Astrocyte (in vitro differentiated cells and primary cell): Measurements from ENCODE around the gene GDF15.

Source experiments
- CTCF ChIP-seq: IDR thresholded peaks from 2 replicates; pipeline ENCODE4 v1.5.1; 2011; ENCODE audit warnings: low read depth, mild to moderate bottlenecking, inconsistent platforms, low read length, moderate library complexity; ENCODE audit not compliant: insufficient read depth
- EZH2 ChIP-seq: IDR thresholded peaks from 2 replicates; pipeline ENCODE4 v1.6.1; 2012; ENCODE audit warnings: mild to moderate bottlenecking, low read length, inconsistent platforms; ENCODE audit not compliant: insufficient read depth

GRCh38 chr19:18361646-18362045 is 24.3 kb upstream of the GDF15 start:
- TF ChIP-seq EZH2 (no peak), CTCF (no peak)
